Hematopoietic multipotent progenitor cell treated with erythropoietin and hydrocortisone succinate and interleukin-3 and kit ligand, for 17 days (in vitro differentiated cells): ENCODE data around the gene GPSM1.
"Not testable (repeated sequence)": the region's sequence is repeated elsewhere in the genome, so short reads cannot be mapped to it uniquely, and the experiment has no call there.

Source experiments
- DNase-seq: peaks from one replicate; pipeline ENCODE4 v3.0.0-alpha.2; 2015; ENCODE audit warnings: low spot score

GPSM1 gene

GRCh38 chr9:136318111-136318775, 9.1 kb upstream of the GPSM1 start:
- no peak for DNase-seq

GRCh38 chr9:136318776-136319241, 8.5 kb upstream of the GPSM1 start:
- no peak for DNase-seq

- DNase-seq: not testable (repeated sequence)
These were observed 8.1 kb upstream of the GPSM1 start for GRCh38 chr9:136319244-136319643.

GRCh38 chr9:136319955-136320354, 7.4 kb upstream of the GPSM1 start:
- not testable (repeated sequence) for DNase-seq

- not testable (repeated sequence) for DNase-seq
These were observed 6.4 kb upstream of the GPSM1 start for GRCh38 chr9:136320972-136321371.

- DNase-seq: no peak
These were observed 5.8 kb upstream of the GPSM1 start for GRCh38 chr9:136321561-136321960.

GRCh38 chr9:136322756-136323330, 4.5 kb upstream of the GPSM1 start:
- no peak for DNase-seq

- DNase-seq: no peak
These were observed 4.0 kb upstream of the GPSM1 start for GRCh38 chr9:136323371-136323789.

GRCh38 chr9:136324501-136325300, 2.6 kb upstream of the GPSM1 start:
- no peak for DNase-seq

GRCh38 chr9:136325358-136325757, 2.0 kb upstream of the GPSM1 start:
- no peak for DNase-seq

GRCh38 chr9:136326061-136326760, 1.1 kb upstream of the GPSM1 start:
- no peak for DNase-seq

- DNase-seq: no peak
These were observed 507 bp upstream of the GPSM1 start for GRCh38 chr9:136326761-136327303.

GRCh38 chr9:136328011-136328621, 777 bp downstream of the GPSM1 start:
- DNase-seq: no peak

- DNase-seq: no peak
These were observed 1.3 kb downstream of the GPSM1 start for GRCh38 chr9:136328622-136329041.

GRCh38 chr9:136329211-136329627, 1.9 kb downstream of the GPSM1 start:
- DNase-seq: no peak

- no peak for DNase-seq
These were observed 2.5 kb downstream of the GPSM1 start for GRCh38 chr9:136329636-136330405.

GRCh38 chr9:136330406-136330990, 3.2 kb downstream of the GPSM1 start:
- no peak for DNase-seq

- DNase-seq: no peak
These were observed 3.7 kb downstream of the GPSM1 start for GRCh38 chr9:136331030-136331429.

GRCh38 chr9:136331556-136332481, 4.5 kb downstream of the GPSM1 start:
- no peak for DNase-seq
